ENCODE data around the gene CCNL1. TPM values are rescaled to one million over a fixed set of nuclear protein-coding genes. Genes with fewer than 3 reads are reported as not detected.
A peak's percentile ranks its signal among the peaks of the same experiment; 100 is the strongest.

Gene CCNL1
- total and polyA plus RNA-seq, 2 of the 4 experiments (the other 2 are of a cell fraction): 60.9 to 83.3 TPM

DNA sequence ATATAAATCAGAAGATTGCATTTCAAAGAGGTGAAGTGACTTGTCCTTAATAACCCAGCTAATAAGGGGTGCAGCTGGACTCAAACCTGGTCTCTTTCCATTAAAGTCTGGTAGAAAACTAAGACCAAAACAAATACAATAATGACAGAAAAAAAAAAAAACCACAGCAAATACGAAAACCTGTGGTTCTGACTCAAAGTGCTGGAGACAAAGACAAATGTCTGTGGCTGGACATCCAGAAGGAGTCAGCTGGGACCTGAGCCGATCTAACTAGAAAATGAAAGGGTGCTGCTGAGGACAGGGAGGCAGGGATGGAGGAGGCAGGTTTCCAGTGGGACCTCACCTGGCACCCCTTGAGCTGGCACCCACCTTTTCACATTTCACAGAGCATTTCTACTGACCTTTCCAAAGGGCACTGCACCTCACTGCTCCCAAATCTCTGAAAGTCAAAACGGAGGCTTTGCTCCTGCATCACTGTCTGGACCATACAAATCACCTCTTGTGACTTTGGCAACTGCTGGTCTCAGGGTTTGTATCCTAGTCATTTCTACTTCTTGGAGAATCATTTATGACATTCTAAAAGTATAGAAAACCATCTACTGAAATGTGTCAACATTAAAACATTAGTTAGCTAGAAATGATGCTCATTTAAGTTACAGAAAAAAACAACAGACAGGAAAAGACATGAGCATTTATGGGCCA lies 61.7 kb downstream of the CCNL1 start:
- H3K4me3 ChIP-seq (ENCODE audit: insufficient read depth, low read depth, low read length): no peak overlapping the region
- ChIA-PET POLR2A (ENCODE audit: unreplicated experiment) (interaction anchor here (0.7 to 1.9 kb wide), 2 partner anchors 10 to 424 kb away, joined by 3 to 9 read pairs; partner anchors contain the start of gene TIPARP), CTCF (interaction anchor here (1.2 kb wide), 1 partner anchor 14 kb away, joined by 3 read pairs; no protein-coding TSS in a partner anchor)
- no peaks in the 10 kb centered on the region for H3K79me1 ChIP-seq (ENCODE audit: low read depth in 1 of 2, low read length in 2 of 2)
- H2BK120ac ChIP-seq (ENCODE audit: low read depth, low read length): peak overlapping the region; percentile 75
- no peak overlapping the region; the same call in 1 of the 2 replicates for H2AK5ac ChIP-seq (ENCODE audit: low read depth, low read length)
- H4K91ac ChIP-seq (ENCODE audit: insufficient read depth, low read depth, low read length): peak overlapping the region; percentile 64
- peak overlapping the region; percentile 93 for H4K5ac ChIP-seq (ENCODE audit: low read depth, low read length)
- BruUV-seq (replicated peaks): no TSS peak
- H3K9me3 ChIP-seq (ENCODE audit: control insufficient read depth, insufficient read depth, low read length): no peaks in the 10 kb centered on the region
- H4K8ac ChIP-seq (ENCODE audit: low read depth in 2 of 2, low read length in 2 of 2): peak overlapping the region; percentile 4 to 37; a peak in 2 of 4 replicates
- peak overlapping the region; percentile 26; the same call in 1 of the 2 replicates for H3K14ac ChIP-seq (replicated peaks; ENCODE audit: low read depth, low read length)
- peak overlapping the region; percentile 73 for H2AFZ ChIP-seq (replicated peaks; ENCODE audit: low read length, poor library complexity)
- H3K4me1 ChIP-seq (ENCODE audit: control insufficient read depth, insufficient read depth, low read length): peaks cover 29% of the 10 kb centered on the region
- H2BK5ac ChIP-seq (ENCODE audit: low read depth, low read length, poor library complexity, severe bottlenecking): peak overlapping the region; percentile 64
- DNase-seq (peak; percentile 55), ATAC-seq (ENCODE audit: low read depth) (no peak)
- H3K36me3 ChIP-seq (ENCODE audit: control insufficient read depth, insufficient read depth, low read length): no peaks in the 10 kb centered on the region
- peak overlapping the region; percentile 14 for H2AK9ac ChIP-seq (replicated peaks; ENCODE audit: low read depth, low read length, poor library complexity)
- peak overlapping the region; percentile 50 for H3K23ac ChIP-seq (ENCODE audit: low read depth, low read length)
- peak overlapping the region; percentile 69; the same call in 1 of the 3 replicates for H2BK15ac ChIP-seq (ENCODE audit: low read depth, low read length)
- H3K27ac ChIP-seq (ENCODE audit: insufficient read depth, low read length): peak overlapping the region; percentile 31; the same call in 1 of the 2 replicates
- H3K4ac ChIP-seq (ENCODE audit: low read depth, low read length): peak overlapping the region; percentile 75
- H3K9ac ChIP-seq (ENCODE audit: low read depth, low read length): peak overlapping the region; percentile 12
- H3K27me3 ChIP-seq (ENCODE audit: control insufficient read depth, insufficient read depth, low read length): no peaks in the 10 kb centered on the region
- H4K20me1 ChIP-seq (ENCODE audit: insufficient read depth, low read length): 0 out of 2 replicates have a peak, but pooled peaks cover 3% of the 10 kb centered on the region
- H3K4me2 ChIP-seq (ENCODE audit: low read depth, low read length): peak overlapping the region; percentile 48
- H3K9me1 ChIP-seq (ENCODE audit: insufficient read depth, low read length): peaks cover 16% of the 10 kb centered on the region
- in situ Hi-C loops (cut with MboI; ENCODE audit: low sequenced_read_pairs): no loop called here
- peak overlapping the region; percentile 46; the same call in 1 of the 2 replicates for H3K56ac ChIP-seq (ENCODE audit: extremely low read depth, insufficient read depth, low read length)
- WGBS, 2 experiments (ENCODE audit: extremely low coverage in 2 of 2, insufficient read length in 1 of 2): 40% methylated on average over 1 of the region's 3 CpGs; no CpG with 5 or more reads in 1 of the 2 experiments
- peak overlapping the region; percentile 86 for H3K18ac ChIP-seq (ENCODE audit: low read depth, low read length)
- dilution Hi-C loops (cut with HindIII; ENCODE audit: low sequenced_read_pairs, unreplicated experiment): no loop called here
- intact Hi-C loops (cut with micrococcal nuclease): no loop called here
- H2BK20ac ChIP-seq (ENCODE audit: low read depth, low read length): peak overlapping the region; percentile 74
- no peak for TF ChIP-seq SMC3 (IDR thresholded peaks at IDR 0.05; ENCODE audit: low read depth, low read length)
- TF ChIP-seq MAFK (IDR thresholded peaks at IDR 0.05; ENCODE audit: low read depth, low read length): no peak
- TF ChIP-seq, protein P1, sequence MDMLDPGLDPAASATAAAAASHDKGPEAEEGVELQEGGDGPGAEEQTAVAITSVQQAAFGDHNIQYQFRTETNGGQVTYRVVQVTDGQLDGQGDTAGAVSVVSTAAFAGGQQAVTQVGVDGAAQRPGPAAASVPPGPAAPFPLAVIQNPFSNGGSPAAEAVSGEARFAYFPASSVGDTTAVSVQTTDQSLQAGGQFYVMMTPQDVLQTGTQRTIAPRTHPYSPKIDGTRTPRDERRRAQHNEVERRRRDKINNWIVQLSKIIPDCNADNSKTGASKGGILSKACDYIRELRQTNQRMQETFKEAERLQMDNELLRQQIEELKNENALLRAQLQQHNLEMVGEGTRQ (IDR thresholded peaks at IDR 0.05; ENCODE audit: low read depth, low read length): no peak
- no peak for TF ChIP-seq RAD21 (IDR thresholded peaks at IDR 0.05; ENCODE audit: low read length)
- no peak for TF ChIP-seq MXI1 (IDR thresholded peaks at IDR 0.05; ENCODE audit: borderline replicate concordance, low read depth, low read length)
- no peak for TF ChIP-seq CHD1 (IDR thresholded peaks at IDR 0.05; ENCODE audit: low read depth, low read length)
- no peak for TF ChIP-seq NFE2L2 (IDR thresholded peaks at IDR 0.05; ENCODE audit: low read depth, low read length)
- TF ChIP-seq POLR2A (IDR thresholded peaks at IDR 0.05; ENCODE audit: low read depth, low read length): no peak
- TF ChIP-seq, protein P2, sequence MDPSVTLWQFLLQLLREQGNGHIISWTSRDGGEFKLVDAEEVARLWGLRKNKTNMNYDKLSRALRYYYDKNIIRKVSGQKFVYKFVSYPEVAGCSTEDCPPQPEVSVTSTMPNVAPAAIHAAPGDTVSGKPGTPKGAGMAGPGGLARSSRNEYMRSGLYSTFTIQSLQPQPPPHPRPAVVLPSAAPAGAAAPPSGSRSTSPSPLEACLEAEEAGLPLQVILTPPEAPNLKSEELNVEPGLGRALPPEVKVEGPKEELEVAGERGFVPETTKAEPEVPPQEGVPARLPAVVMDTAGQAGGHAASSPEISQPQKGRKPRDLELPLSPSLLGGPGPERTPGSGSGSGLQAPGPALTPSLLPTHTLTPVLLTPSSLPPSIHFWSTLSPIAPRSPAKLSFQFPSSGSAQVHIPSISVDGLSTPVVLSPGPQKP (IDR thresholded peaks at IDR 0.05; ENCODE audit: borderline replicate concordance, low read depth, low read length): no peak
- TF ChIP-seq BHLHE40 (IDR thresholded peaks at IDR 0.05; ENCODE audit: low read depth, low read length): no peak
- TF ChIP-seq, protein P3, sequence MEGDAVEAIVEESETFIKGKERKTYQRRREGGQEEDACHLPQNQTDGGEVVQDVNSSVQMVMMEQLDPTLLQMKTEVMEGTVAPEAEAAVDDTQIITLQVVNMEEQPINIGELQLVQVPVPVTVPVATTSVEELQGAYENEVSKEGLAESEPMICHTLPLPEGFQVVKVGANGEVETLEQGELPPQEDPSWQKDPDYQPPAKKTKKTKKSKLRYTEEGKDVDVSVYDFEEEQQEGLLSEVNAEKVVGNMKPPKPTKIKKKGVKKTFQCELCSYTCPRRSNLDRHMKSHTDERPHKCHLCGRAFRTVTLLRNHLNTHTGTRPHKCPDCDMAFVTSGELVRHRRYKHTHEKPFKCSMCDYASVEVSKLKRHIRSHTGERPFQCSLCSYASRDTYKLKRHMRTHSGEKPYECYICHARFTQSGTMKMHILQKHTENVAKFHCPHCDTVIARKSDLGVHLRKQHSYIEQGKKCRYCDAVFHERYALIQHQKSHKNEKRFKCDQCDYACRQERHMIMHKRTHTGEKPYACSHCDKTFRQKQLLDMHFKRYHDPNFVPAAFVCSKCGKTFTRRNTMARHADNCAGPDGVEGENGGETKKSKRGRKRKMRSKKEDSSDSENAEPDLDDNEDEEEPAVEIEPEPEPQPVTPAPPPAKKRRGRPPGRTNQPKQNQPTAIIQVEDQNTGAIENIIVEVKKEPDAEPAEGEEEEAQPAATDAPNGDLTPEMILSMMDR (conservative IDR thresholded peaks at IDR 0.05; ENCODE audit: low read depth, low read length): no peak
- TF ChIP-seq RFX5 (IDR thresholded peaks at IDR 0.05; ENCODE audit: low read depth, low read length): no peak
- no peak for TF ChIP-seq FOS (IDR thresholded peaks at IDR 0.05; ENCODE audit: low read depth, low read length)
- TF ChIP-seq RCOR1 (IDR thresholded peaks at IDR 0.05; ENCODE audit: insufficient replicate concordance, low read length): no peak

Measured in IMR-90 (cell line).